GM12801 (cell line): Measurements from ENCODE around the gene CALR3.

Experiments
- CTCF ChIP-seq: IDR thresholded peaks from one replicate; pipeline ENCODE4 v1.5.1; 2011; ENCODE audit warnings: control low read depth; ENCODE audit not compliant: insufficient read length; ENCODE audit errors: extremely low read depth

Gene CALR3

GRCh38 chr19:16455489-16455888 is 40.5 kb downstream of the CALR3 start:
- TF ChIP-seq CTCF, result no peak

- no peak for TF ChIP-seq CTCF
Observed at GRCh38 chr19:16454351-16454918, 41.5 kb downstream of the CALR3 start.

- TF ChIP-seq CTCF, result no peak
Observed at GRCh38 chr19:16452325-16452724, 43.6 kb downstream of the CALR3 start.

- TF ChIP-seq CTCF, result no peak
Observed at GRCh38 chr19:16449330-16449961, 46.5 kb downstream of the CALR3 start.

DNA sequence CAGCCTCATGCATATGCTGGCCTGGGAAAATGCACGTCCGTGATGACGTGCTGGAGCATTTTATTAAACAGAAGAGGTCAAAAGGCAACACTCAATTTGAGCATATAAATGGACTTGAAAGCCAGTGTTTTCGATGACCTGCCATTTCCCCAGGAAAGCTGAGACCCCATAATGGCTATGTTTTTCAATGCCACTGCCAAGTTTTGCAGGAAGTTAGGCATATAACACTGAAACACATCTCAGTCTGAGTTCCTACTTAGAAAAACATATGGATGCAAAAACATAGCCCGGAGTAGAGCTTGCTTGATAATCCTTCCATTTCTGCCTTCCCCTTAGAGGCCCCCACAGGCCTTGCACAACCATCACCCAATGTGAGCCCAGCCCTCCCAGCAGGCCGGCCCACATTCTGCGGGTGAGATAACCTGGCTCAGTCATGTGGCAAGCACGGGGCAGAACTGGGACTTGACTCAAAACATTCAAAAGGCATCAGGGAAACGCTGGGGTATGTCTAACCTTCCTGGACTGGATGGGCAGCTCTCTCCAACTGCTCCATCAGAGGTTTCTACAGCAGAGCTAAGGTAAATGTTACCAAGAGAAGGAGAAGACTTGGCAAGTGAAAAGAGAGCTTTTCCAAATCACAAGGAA is 49.1 kb downstream of the CALR3 start:
- TF ChIP-seq CTCF, result no peak

DNA sequence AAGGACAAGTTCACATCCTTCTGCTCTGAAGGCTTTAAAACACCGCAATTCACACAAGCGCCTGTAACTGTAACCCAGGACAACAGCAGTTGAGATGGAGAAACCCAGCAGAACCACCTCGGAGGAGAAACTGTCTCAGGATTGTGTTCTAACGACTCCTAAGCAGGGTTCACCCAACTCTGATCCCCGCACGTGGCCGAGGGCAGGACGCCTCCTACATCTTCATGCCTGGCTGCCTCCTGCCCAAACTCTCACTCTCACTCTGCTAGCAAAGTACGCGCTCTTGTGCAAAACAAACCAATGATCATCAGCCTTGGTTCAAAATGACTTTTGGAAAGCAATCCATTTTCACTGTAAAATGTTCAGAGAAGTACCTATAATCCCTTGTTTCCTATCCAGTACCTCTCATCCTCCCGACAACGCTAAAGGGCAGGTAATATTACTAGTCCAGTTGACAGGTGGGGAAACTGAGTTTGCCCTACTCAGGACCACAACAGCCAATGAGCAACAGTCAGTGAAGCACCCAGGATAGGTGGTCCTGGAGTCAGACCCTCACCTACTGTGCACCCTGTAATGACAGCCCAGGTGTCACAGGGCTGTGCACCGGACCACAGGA is 49.8 kb downstream of the CALR3 start:
- TF ChIP-seq CTCF, result no peak

- no peak for TF ChIP-seq CTCF
Observed at GRCh38 chr19:16445238-16446107, 50.5 kb downstream of the CALR3 start.
